Measurements from ENCODE around the gene FGR.

FGR gene

DNA sequence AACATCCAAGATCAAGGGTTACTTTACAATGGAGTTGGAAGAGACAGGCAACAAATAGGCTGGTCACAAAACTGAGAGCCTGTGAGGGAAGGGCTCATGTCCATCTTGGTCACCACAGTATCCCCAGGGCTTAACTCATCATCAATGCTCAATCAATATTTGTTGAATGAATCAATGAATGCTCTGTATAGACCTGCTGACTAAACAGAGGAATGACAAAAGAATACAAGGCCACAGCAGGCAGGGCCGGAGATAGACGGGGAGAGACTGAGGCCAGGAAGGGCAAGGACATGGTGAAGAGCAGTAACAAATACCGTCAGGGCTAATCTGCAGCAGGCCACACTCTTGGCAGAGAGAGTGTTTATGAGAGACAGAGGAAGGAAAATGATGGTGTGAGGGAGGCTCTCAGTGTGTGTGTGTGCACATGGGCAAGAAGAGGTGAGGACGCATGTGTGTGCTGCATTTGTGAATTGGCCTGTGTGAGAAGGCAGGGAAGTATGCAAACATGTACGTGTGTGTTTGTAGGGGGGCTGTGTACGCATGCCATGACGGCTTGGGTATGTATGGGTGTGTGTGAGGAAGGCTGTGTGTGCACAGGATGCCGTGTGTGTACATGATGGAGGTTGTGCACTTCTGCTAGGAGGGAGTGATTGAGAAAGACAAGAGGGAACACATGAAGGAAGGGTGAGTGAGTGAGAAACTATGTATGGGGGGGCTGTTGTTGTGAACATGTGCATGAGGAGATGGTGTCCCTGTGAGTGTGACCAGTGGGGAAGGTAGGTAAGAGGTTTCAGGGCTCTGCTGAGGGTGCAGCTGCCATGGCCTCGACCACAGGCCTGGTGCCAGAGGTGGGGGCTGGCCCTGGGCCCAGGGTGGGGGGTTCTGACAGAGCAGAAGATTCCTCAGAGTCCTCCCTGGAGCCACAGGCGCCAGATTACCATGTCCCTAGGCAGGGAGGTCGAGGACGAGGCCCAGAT is 46.4 kb downstream of the FGR start:
- no peak overlapping the region for H3K4me3 ChIP-seq (ENCODE audit: low read depth, low read length)
- TF ChIP-seq, protein P1, sequence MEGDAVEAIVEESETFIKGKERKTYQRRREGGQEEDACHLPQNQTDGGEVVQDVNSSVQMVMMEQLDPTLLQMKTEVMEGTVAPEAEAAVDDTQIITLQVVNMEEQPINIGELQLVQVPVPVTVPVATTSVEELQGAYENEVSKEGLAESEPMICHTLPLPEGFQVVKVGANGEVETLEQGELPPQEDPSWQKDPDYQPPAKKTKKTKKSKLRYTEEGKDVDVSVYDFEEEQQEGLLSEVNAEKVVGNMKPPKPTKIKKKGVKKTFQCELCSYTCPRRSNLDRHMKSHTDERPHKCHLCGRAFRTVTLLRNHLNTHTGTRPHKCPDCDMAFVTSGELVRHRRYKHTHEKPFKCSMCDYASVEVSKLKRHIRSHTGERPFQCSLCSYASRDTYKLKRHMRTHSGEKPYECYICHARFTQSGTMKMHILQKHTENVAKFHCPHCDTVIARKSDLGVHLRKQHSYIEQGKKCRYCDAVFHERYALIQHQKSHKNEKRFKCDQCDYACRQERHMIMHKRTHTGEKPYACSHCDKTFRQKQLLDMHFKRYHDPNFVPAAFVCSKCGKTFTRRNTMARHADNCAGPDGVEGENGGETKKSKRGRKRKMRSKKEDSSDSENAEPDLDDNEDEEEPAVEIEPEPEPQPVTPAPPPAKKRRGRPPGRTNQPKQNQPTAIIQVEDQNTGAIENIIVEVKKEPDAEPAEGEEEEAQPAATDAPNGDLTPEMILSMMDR (IDR thresholded peaks at IDR 0.05; ENCODE audit: low read depth, low read length) = no peak

DNA sequence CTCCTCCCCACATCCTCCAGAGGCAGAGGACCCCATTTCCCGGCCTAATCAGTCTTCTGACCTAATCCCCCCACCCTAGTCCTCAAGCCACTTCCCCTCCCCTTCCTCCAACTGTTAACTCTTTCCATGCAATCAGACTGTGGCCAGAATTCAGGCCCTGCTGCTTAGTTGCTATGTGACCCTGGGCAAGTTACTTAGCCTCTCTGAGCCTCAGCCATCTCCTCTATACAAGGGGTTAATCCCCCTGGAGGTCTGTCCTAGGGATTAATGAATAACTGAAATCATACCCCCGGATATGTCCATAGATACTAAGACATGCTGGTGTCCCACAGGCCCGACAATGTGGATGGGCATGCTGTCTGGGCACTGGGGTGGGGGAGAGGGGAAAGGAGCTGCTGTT is 49.3 kb downstream of the FGR start:
- no peak overlapping the region for H3K4me3 ChIP-seq (ENCODE audit: low read depth, low read length)
- TF ChIP-seq, protein P1 (IDR thresholded peaks at IDR 0.05; ENCODE audit: low read depth, low read length) = no peak

DNA sequence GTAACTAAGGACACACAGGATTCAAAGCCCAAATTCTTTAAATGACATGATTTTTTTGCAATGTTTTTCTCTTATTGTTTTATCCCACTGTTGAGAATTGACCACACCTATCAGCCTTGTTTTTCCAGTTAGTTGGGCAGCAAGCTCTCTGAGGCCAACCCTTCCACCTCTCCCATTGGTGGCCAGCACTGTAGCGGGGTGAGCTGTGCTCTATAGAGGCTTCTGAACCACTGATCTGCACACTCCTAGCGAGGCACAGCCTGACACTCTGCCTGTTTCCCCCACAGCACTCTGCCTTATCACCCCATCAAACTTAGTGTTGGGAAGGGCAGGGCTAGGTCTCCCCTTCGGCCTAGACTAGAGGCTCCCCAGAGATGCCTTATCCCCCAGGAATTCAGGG is 50.5 kb downstream of the FGR start:
- TF ChIP-seq, protein P1 (IDR thresholded peaks at IDR 0.05; ENCODE audit: low read depth, low read length) = no peak

DNA sequence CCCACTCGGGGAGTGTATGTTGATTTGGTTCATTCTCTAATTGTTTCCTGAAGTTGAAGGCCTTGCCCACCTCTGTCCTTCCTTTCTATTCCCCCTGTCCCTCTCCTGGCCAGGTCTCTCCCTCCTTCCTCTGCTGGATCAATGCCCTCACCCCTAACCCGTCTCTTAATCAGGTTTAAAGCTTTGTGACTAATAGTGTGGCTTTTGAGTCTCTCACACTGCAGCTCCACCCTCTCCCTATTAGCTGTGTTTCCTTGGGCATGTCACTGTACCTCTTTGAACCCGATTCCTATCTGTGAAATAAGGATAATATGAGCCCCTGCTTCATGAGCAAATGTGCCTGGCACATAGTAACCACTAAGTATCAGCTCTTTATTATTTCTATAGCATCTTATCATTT is 51.5 kb downstream of the FGR start:
- H3K4me3 ChIP-seq (ENCODE audit: low read depth, low read length) = no peak overlapping the region
- TF ChIP-seq, protein P1 (IDR thresholded peaks at IDR 0.05; ENCODE audit: low read depth, low read length) = no peak

More for the DNA sequence above, 50.5 kb downstream of the FGR start:
- no peak overlapping the region for H3K4me3 ChIP-seq (ENCODE audit: low read depth, low read length)

DNA sequence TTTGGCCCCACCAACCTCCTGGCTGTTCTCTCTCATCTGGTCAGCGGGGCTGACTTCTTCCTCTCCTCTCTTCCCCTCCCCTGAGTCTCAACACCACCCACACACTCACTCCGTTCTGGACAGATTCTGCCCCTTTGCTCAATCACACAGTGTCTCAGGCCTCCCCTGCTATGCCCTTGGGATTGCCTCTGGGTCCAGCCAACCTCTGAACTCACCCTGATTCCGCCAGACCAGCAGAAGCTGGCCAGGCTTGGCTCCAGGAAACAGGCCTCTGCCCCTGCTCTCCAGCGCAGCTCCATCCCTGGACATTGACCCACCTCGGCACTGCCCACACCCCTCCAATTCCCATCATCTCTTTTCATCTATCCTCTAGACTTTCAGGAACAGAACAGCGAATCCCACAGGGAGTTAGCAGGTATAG is 53.2 kb downstream of the FGR start:
- TF ChIP-seq, protein P1 (IDR thresholded peaks at IDR 0.05; ENCODE audit: low read depth, low read length) = no peak
- H3K4me3 ChIP-seq (ENCODE audit: low read depth, low read length) = no peak overlapping the region

DNA sequence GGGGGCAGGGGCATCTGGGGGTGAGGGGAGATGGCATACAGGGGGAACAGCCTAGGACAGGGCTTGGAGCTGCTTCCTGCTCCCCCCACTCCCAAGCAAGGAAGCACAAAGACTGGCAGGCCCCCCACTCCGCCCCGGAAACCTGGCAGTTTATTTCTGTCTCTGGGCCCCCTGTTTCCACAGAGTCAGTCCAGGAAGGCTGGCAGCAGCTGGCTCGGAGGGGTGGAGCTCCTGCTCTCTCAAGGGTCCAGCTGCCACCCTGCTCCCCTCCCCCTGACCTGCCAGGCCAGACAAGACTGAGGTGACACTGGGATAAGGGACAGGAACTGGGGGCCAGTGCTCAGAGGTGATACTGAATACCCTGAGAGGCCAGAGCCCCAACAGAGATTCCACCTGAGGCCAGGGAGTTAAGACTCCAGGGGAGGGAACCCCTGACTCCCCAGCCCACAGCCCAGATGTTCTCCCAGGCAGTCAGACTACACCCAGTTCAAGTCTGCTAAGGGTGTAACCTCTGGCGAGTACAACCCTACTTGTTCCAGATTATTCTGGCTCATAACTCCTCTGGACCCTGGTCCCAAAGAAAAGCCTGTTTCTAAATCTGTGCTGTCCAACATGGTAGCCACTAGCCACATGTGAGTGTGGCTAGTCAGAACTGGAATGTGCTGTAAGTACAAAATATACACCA is 57.3 kb downstream of the FGR start:
- no peak overlapping the region for H3K4me3 ChIP-seq (ENCODE audit: low read depth, low read length)
- TF ChIP-seq, protein P1 (IDR thresholded peaks at IDR 0.05; ENCODE audit: low read depth, low read length) = no peak

DNA sequence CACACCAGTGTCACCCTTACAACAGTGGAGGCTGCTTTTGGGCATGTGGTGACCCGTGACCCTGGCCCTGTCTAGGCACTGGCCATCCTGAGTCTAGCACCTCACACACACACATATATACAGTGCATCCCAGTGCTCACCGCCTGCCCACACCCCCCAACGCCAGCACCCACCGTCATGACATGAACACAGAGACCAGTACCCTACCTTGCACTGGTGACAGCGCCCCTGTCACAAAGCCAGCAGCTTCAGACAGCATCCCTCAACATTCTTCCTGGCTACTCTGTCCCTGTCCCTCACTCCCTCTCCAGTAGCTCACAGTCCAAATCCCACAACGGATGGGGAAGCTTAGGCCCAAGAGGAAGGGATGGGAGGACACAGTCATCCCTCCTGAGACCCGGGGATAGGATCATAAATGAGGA is 58.2 kb downstream of the FGR start:
- TF ChIP-seq, protein P1 (IDR thresholded peaks at IDR 0.05; ENCODE audit: low read depth, low read length) = no peak
- no peak overlapping the region for H3K4me3 ChIP-seq (ENCODE audit: low read depth, low read length)

Data from WI38 (cell line).